Activated naive CD8-positive, alpha-beta T cell (primary cell): Measurements from ENCODE around the gene TTC28.

Experiments
- H3K27ac Mint-ChIP-seq: one replicate; pipeline ENCODE4 v1.8.0; 2021; ENCODE audit warnings: mixed read lengths
- H3K27me3 Mint-ChIP-seq: one replicate; pipeline ENCODE4 v1.8.0; 2021; ENCODE audit warnings: mixed read lengths
- H3K36me3 Mint-ChIP-seq: one replicate; pipeline ENCODE4 v1.8.0; 2021; ENCODE audit warnings: mixed read lengths
- H3K4me1 Mint-ChIP-seq: one replicate; pipeline ENCODE4 v1.8.0; 2021; ENCODE audit warnings: low read depth, mixed read lengths
- H3K4me3 Mint-ChIP-seq: one replicate; pipeline ENCODE4 v1.8.0; 2021; ENCODE audit warnings: mild to moderate bottlenecking, mixed read lengths
- H3K9me3 Mint-ChIP-seq: one replicate; pipeline ENCODE4 v1.8.0; 2021; ENCODE audit warnings: low read depth, mixed read lengths

The TTC28 gene

GRCh38 chr22:28137036-28137435, 542.6 kb downstream of the TTC28 start:
- Mint-ChIP-seq H3K4me3 (no peak overlapping the region), H3K4me1 (no peaks in the 10 kb centered on the region), H3K9me3 (no peaks in the 10 kb centered on the region), H3K27me3 (no peaks in the 10 kb centered on the region), H3K27ac (no peak overlapping the region), H3K36me3 (peaks cover 5% of the 10 kb centered on the region)

- Mint-ChIP-seq H3K9me3 (no peaks in the 10 kb centered on the region), H3K27ac (no peak overlapping the region), H3K36me3 (peaks cover 5% of the 10 kb centered on the region), H3K4me1 (no peaks in the 10 kb centered on the region), H3K4me3 (no peak overlapping the region), H3K27me3 (no peaks in the 10 kb centered on the region)
These were observed 547.2 kb downstream of the TTC28 start for GRCh38 chr22:28132466-28132865.

- Mint-ChIP-seq H3K4me3 (no peak overlapping the region), H3K27ac (no peak overlapping the region), H3K4me1 (no peaks in the 10 kb centered on the region), H3K36me3 (peaks cover 2% of the 10 kb centered on the region), H3K9me3 (no peaks in the 10 kb centered on the region), H3K27me3 (no peaks in the 10 kb centered on the region)
These were observed 550.2 kb downstream of the TTC28 start for GRCh38 chr22:28129319-28129962.

GRCh38 chr22:28128827-28129226, 550.8 kb downstream of the TTC28 start:
- no peaks in the 10 kb centered on the region for H3K4me1 Mint-ChIP-seq
- H3K27me3 Mint-ChIP-seq = peaks cover 2% of the 10 kb centered on the region
- H3K4me3 Mint-ChIP-seq = no peak overlapping the region
- peaks cover 4% of the 10 kb centered on the region for H3K36me3 Mint-ChIP-seq
- H3K27ac Mint-ChIP-seq = no peak overlapping the region
- H3K9me3 Mint-ChIP-seq = no peaks in the 10 kb centered on the region

- Mint-ChIP-seq H3K9me3 (no peaks in the 10 kb centered on the region), H3K4me3 (no peak overlapping the region), H3K27me3 (peaks cover 3% of the 10 kb centered on the region), H3K4me1 (no peaks in the 10 kb centered on the region), H3K36me3 (peaks cover 2% of the 10 kb centered on the region), H3K27ac (no peak overlapping the region)
These were observed 553.8 kb downstream of the TTC28 start for GRCh38 chr22:28125799-28126198.

- Mint-ChIP-seq H3K4me1 (no peaks in the 10 kb centered on the region), H3K4me3 (no peak overlapping the region), H3K36me3 (peaks cover 2% of the 10 kb centered on the region), H3K27me3 (peaks cover 3% of the 10 kb centered on the region), H3K27ac (no peak overlapping the region), H3K9me3 (no peaks in the 10 kb centered on the region)
These were observed 555.5 kb downstream of the TTC28 start for GRCh38 chr22:28123989-28124766.

- Mint-ChIP-seq H3K4me1 (no peaks in the 10 kb centered on the region), H3K4me3 (no peak overlapping the region), H3K27ac (no peak overlapping the region), H3K27me3 (peaks cover 3% of the 10 kb centered on the region), H3K36me3 (peaks cover 2% of the 10 kb centered on the region), H3K9me3 (no peaks in the 10 kb centered on the region)
These were observed 558.7 kb downstream of the TTC28 start for GRCh38 chr22:28120691-28121592.

- H3K4me1 Mint-ChIP-seq = no peaks in the 10 kb centered on the region
- peaks cover 2% of the 10 kb centered on the region for H3K36me3 Mint-ChIP-seq
- H3K4me3 Mint-ChIP-seq = no peak overlapping the region
- no peak overlapping the region for H3K27ac Mint-ChIP-seq
- H3K9me3 Mint-ChIP-seq = no peaks in the 10 kb centered on the region
- H3K27me3 Mint-ChIP-seq = peaks cover 3% of the 10 kb centered on the region
These were observed 560.5 kb downstream of the TTC28 start for GRCh38 chr22:28118957-28119631.

GRCh38 chr22:28116219-28116673, 563.4 kb downstream of the TTC28 start:
- H3K36me3 Mint-ChIP-seq = no peaks in the 10 kb centered on the region
- no peaks in the 10 kb centered on the region for H3K27me3 Mint-ChIP-seq
- H3K27ac Mint-ChIP-seq = no peak overlapping the region
- no peaks in the 10 kb centered on the region for H3K4me1 Mint-ChIP-seq
- H3K9me3 Mint-ChIP-seq = no peaks in the 10 kb centered on the region
- no peak overlapping the region for H3K4me3 Mint-ChIP-seq

GRCh38 chr22:28115426-28115825, 564.2 kb downstream of the TTC28 start:
- Mint-ChIP-seq H3K4me3 (no peak overlapping the region), H3K27ac (no peak overlapping the region), H3K36me3 (no peaks in the 10 kb centered on the region), H3K4me1 (no peaks in the 10 kb centered on the region), H3K27me3 (no peaks in the 10 kb centered on the region), H3K9me3 (no peaks in the 10 kb centered on the region)

GRCh38 chr22:28112548-28113043, 567.0 kb downstream of the TTC28 start:
- H3K9me3 Mint-ChIP-seq = no peaks in the 10 kb centered on the region
- H3K27ac Mint-ChIP-seq = no peak overlapping the region
- no peaks in the 10 kb centered on the region for H3K4me1 Mint-ChIP-seq
- no peaks in the 10 kb centered on the region for H3K36me3 Mint-ChIP-seq
- no peaks in the 10 kb centered on the region for H3K27me3 Mint-ChIP-seq
- H3K4me3 Mint-ChIP-seq = no peak overlapping the region

- Mint-ChIP-seq H3K9me3 (no peaks in the 10 kb centered on the region), H3K27me3 (no peaks in the 10 kb centered on the region), H3K4me1 (no peaks in the 10 kb centered on the region), H3K4me3 (no peak overlapping the region), H3K27ac (no peak overlapping the region), H3K36me3 (no peaks in the 10 kb centered on the region)
These were observed 567.5 kb downstream of the TTC28 start for GRCh38 chr22:28112190-28112544.

- H3K27ac Mint-ChIP-seq = no peak overlapping the region
- no peaks in the 10 kb centered on the region for H3K4me1 Mint-ChIP-seq
- no peak overlapping the region for H3K4me3 Mint-ChIP-seq
- H3K9me3 Mint-ChIP-seq = no peaks in the 10 kb centered on the region
- H3K36me3 Mint-ChIP-seq = no peaks in the 10 kb centered on the region
- no peaks in the 10 kb centered on the region for H3K27me3 Mint-ChIP-seq
These were observed 568.0 kb downstream of the TTC28 start for GRCh38 chr22:28111501-28112189.

- no peaks in the 10 kb centered on the region for H3K9me3 Mint-ChIP-seq
- no peaks in the 10 kb centered on the region for H3K27me3 Mint-ChIP-seq
- no peaks in the 10 kb centered on the region for H3K4me1 Mint-ChIP-seq
- no peaks in the 10 kb centered on the region for H3K36me3 Mint-ChIP-seq
- no peak overlapping the region for H3K27ac Mint-ChIP-seq
- no peak overlapping the region for H3K4me3 Mint-ChIP-seq
These were observed 570.8 kb downstream of the TTC28 start for GRCh38 chr22:28108851-28109250.
